Measurements from ENCODE around the gene FMN1.
A peak's percentile ranks its signal among the peaks of the same experiment; 100 is the strongest.
"Not testable (repeated sequence)": the region's sequence is repeated elsewhere in the genome, so short reads cannot be mapped to it uniquely, and the experiment has no call there.

The FMN1 gene

DNA sequence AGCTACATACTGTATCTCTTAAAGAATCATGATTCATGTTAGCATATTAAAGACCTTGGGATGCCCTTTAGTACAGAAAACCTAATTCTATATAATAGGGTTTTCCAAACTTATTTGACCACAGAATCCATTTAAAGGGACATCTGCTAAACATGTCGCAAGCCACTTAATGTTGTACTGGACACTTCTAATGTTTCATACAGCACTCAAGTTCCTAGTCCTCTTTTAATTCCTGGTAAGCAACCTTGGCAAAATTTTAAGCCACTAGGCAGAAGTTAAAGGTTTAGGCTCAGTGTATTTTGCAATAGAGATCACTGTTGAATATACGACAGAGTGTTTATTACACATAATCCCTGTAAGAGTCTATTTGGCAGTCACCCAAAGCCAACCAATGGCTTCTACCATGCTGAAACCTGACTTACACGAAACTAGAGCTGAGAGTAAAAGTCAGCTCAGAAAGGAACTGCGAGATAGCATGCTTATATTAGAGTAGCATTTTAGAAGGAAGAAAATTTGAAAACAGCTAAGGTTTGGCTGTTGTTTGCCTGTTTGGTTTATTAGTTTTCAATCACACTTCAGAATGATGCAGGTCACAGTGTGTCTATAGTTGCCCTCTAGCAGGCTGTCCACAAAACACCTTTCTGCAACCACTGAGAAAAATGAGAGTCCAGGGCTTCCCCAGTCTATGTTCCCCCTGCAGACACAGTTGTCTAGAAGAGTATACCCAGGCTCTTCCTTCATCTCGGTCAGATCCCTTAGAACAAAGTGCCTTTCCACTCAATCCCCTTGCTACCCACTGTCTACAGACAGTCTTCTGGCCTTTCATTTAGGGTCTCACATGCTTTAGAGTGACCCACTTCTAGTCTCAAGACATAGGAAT is 104.4 kb downstream of the FMN1 start:
- DNase-seq (ENCODE audit: low spot score) = no peak

DNA sequence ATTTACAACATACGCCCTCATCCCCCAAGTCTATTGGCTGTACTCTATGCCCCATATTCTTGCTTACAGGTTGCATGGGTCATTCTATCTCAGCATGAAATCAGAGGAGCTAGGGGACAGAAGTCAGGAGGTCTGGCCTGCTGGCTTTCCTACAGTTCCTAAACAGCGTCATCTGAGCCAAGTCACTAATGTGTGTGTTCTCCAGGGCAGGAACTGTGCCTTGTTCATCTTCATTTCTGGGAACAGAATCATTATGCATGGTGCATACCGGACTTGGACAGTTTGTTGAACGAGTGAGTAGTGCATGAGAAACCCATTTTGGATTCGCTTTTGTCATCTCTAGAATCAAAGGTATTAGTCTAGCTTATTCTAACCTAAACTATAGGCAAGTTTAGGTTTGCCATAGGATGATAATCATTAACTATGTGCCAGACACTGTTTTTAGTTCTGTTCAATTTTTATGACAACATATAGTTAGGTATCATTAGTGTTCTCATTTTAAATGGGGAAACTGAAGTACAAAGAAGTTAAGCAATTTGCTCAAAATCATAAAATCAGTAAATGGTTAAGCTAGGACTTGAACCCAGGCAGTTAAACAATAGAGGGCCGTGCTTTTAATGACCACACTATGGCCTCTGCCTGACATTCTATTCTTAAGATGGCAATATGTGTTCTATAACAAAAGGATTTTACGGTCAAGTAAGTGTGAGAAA is 105.2 kb downstream of the FMN1 start:
- DNase-seq (ENCODE audit: low spot score) = no peak

DNA sequence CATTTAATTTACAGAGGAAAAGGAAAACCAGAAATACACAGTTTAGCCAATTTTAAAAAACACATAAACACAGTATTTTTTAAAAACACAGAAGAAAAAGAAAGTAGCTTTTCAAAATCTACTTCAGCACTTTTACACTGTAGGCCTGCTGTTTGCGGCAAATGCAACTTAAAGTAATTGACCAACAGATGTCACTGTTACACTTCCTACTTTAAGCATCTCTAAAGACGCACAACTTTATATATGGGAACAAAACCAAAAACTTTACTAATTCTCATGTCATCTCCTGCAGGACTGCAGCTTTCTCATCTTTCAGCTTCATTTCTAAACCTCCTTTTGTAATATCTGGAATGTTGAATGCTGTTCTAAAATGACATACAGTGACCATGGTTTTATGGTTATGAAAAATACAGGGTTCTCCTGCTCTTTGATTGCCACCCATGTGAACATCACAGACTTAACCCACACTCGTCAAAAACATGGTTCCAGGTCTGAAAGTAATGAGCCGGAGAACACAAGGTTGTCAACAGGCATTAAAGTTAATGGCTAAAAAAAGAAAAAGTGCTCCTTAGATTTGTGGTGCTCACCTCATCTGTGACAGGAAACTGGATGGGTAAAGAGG is 107.9 kb downstream of the FMN1 start:
- peak; percentile 39 for DNase-seq (ENCODE audit: low spot score)

DNA sequence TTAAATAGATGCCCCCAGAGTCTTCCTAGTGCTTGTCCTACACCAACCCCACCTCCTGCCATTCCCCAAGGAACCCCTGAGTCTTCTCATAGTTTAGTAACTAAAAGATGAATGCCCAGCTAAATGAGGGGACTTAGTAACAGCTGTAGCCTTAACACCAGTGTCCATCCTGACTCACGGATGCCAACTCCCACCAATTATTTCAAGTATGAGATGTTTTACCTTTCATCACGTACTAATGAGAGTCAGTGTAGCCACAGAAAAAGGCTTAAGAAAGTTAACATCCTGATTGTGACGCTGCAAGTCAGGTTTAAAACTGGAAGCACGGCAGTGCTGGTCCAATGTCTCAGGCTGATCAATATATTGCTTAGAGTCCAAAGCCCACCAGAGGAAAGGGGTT is 109.9 kb downstream of the FMN1 start:
- no peak for DNase-seq (ENCODE audit: low spot score)

DNA sequence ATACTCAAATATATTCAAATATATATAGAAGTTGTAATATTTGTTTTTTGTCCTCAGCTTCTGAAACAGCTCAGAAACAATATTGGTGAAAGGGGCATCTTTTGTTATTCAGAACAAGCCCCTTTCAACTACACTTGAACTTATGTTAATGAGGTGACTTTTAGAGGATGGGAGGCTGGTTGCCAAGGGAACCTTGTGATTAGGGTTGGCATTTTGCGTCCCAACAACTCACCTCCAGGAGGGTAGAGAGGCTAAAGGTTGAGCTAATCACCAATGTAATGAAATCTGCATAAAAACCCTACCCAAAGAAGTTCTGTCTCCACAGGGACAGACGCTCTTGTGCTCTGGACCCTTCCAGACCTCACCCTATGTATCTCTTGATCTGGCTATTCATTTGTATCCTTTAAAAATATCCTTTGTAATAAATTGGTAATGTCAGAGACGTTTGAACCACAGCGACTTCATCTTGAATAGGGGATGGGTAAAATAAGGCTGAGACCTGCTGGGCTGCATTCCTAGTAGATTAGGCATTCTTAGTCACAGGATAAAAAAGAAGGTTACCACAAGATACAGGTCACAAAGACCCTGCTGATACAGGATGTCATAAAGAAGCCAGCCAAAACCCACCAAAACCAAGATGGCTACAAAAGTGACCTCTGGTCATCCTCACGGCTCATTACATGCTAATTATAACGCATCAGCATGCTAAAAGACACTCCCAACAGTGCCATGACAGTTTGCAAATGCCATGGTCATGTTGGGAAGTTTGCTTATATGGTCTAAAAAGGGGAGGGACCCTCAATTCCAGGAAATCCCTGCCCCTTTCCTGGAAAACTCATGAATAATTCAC is 111.1 kb downstream of the FMN1 start:
- no peak for DNase-seq (ENCODE audit: low spot score)

DNA sequence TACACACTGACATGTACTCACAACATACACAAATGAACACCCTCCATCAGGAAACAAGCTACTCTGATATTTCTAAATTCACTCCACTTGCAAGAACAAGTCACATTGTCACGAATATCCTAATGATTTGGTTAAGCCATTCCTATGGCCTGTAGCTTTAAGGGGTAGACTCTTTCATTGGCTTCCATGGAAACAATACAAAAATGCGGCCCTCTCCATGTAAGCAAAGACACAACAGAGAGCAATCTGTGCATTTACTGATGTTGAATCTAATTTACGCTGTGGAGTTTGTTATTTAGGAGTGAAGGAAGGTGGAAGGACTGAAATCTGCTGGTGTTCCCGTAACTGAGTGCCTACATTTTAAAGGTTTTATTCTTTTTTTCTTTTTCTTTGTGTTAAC is 114.5 kb downstream of the FMN1 start:
- DNase-seq (ENCODE audit: low spot score) = no peak

DNA sequence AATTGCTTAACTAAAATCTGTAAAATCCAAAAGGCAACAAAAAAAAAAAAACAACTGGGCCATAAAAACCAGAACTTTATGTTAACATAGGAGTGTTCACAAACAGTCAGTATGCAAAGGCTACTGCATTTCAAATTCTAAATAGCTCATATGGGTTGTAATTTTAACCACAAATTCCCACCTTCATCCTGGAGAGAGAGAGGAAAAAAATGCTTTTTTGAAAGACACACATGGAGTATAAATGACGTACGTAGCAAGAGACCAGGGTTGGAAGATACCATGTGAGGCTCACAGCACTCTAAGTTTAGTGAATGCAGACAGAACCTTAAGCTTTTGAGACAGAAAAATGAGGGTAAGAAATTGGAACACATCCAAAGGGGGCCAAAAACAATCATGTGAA is 115.9 kb downstream of the FMN1 start:
- DNase-seq (ENCODE audit: low spot score) = no peak

DNA sequence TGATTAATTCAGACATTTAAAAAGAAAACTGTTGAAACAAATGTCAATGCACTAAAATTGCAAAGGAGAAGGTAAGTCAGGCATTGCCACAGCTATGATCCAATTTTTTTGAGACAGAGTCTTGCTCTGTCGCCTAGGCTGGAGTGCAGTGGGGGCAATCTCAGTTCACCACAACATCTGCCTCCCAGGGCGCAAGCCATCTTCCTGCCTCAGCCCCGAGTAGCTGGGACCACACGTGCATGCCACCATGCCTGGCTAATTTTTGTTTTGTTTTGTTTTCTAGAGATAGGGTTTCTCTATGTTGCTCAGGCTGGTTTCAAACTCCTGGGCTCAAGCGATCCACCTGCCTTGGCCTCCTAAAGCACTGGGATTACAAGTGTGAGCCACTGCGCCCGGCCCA is 117.6 kb downstream of the FMN1 start:
- no peak for DNase-seq (ENCODE audit: low spot score)

DNA sequence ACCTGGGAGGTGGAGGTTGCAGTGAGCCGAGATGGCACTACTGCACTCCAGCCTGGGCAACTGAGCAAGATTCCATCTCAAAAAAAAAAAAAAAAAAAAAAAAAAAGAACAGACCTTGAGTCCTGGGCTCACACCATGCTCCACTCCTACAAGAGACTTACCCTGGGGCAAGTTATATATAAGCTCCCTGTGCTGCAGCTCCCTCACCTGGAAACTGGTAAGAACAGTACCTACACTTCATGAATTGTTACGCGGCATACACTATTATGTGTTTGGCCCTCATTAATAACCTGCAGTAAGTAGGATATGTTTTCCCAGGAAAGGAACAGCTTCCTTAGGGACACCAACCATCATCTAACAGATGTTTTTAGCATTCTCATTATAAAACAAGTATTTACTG is 119.6 kb downstream of the FMN1 start:
- DNase-seq (ENCODE audit: low spot score) = no peak

DNA sequence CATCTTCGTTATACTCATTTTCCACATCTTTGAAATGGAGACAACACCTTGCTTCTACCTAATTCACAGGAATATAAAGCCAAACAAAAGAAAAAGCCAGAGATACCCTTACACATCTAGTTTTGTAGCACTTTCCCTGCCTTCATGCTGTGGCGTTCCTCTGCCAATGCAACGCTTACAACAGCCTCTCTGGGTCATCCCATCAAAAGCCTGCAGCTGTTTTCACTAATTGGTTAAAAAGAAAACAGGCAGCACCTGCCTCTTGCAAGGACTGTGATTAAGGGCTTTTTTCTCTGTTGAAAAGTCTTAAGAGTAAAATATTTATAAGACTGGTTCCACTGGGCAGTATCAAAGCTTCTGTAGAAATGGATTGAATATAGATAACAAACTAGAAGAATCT is 120.3 kb downstream of the FMN1 start:
- DNase-seq (ENCODE audit: low spot score) = no peak

DNA sequence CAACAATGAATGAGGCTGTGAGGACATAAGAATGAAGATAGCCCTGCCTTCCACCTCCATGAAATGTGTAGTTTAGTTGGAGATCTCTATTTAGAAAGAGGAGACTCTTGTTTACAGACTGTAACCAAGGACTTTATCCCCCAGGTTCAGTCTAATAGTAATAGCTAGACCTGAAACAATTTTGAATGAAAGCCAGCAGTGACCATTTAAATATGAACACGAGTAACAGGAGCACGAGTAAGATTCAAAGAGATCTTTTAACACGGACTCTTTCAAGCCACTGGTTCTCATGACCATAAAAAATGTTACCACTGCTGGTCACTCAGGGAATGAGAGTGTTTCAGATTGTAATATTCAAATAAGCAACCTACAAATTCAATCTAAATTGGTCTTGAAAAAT is 123.1 kb downstream of the FMN1 start:
- no peak for DNase-seq (ENCODE audit: low spot score)

DNA sequence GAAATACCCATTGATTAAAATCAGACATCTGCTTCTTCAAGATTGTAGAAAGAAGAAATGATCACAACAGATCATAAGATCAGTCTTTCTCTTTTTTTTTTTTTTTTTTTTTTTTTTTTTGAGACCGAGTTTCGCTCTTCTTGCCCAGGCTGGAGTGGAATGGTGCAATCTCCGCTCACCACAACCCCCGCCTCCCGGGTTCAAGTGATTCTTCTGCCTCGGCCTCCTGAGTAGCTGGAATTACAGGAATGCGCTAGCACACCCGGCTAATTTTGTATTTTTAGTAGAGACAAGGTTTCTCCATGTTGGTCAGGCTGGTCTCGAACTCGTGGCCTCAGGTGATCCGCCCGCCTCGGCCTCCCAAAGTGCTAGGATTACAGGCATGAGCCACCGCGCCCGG is 124.6 kb downstream of the FMN1 start:
- not testable (repeated sequence) for DNase-seq (ENCODE audit: low spot score)

DNA sequence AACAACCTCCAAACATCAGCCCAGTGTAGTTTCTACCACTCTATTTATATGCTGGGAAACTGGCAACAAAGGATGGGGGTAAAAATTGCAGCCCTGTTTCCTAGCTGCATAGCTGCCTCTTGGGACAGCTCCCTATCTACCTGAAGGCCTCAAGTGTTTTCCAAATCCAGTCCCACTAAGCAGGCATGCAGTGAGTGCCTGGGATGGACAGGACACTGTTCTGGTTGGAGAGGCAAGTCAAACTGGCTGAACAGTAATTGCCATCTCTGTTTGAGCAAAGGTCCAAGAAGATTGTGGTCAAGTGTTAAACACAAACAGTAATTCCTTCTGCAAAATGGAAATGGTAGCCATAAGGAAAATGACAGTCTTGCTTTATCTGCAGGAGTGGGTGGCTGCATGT is 125.4 kb downstream of the FMN1 start:
- DNase-seq (ENCODE audit: low spot score) = no peak

DNA sequence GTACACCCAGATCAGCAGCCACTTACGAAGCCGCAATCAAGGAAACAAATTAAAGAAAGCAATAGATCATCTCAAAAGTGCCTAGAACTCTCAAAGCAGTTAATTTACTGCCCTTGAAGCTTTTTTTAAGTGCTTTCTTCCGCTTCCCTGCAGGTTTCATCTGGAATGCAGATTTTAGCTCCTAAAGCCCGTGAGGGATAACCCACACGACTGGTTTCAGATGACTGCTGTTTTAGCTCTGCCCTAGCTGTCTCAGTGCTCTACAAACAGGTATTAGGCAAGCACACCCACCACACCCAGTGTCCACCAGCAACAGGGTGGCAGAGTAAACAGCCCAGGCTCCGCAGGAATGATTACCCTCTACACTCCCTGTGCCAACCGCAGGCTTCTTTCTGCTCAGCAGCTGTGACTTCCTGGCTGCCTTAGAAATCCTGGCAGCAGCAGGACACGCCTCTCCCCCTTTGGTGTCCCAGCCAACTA is 126.0 kb downstream of the FMN1 start:
- no peak for DNase-seq (ENCODE audit: low spot score)

DNA sequence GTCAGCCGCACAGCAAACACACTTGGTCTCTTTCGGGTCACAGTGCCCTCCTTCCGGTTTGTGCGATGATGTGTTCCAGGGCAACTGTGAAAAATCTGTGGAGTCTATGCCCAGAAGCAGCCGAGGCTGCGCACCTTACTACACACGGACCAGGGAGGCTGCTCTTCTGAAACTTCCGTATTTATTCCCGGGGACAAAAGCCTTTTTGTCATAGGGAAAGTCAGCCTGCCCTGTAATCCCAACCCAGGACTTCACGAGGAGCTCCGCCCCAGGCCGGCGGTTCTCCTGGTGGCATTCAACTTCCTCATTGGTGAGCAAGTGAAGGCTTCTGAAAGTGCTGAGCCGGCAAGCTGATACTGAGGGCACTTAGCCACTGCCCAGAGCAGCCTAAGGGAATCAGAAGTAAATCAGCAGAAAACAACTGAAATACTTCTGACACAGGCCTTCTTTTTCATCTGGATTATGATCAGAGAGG is 126.5 kb downstream of the FMN1 start:
- peak; percentile 60 for DNase-seq (ENCODE audit: low spot score)

DNA sequence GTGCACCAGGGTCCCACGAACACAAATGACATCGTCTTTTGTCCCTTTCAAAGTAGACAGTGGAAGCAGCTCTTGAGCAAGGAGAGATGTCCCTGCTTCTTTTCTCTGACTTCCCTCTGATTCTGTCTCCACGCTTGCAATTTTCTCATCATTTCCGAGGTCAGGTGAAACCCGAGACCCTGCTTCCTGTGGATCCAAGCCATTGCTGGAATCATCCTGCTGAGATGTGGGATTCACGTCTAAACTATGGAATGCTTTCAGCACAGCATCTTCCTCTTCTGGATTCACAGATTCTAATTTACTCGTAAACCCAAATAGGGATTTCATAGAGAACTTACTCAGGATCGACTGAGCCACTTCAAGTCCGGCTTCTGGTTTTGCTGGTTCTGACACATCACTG is 127.1 kb downstream of the FMN1 start:
- no peak for DNase-seq (ENCODE audit: low spot score)

DNA sequence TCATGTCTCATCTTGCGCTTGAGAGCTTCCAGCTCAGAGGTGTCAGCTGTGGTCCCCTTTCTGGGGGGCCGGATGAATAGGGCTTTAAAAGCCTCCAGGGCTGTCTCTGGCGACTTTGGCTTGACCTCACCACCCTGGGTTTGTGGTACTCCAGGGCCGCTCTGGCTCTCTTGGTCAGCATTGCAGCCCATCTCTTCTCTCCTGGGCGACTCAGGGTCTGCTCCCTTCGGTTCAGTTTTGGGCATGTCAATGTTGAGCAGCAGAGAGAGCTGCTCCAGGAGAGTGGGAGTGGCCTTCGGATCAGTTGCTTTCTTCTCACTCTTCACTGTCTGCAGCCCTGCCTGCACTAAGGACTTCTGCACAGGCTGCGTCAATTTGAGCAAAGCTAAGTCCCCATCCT is 127.9 kb downstream of the FMN1 start:
- no peak for DNase-seq (ENCODE audit: low spot score)

DNA sequence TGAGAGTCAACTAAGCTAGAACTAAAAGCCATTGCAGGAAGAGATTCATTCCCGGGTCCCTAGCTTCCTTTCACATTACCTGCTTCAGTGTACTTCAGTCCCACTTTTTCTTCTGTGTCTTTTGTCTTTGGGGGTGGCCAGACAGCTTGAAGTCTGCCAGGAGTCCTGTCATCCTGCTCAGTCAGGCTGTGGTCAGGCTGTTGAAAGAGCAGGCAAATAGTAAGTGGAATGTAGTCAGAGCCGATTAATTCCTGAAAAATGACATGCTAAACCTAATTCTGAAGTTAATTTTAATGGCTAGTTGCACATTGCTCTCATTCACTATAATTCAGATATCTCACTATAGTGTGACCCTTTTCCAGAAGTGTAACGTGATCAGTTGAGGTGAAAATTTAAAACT is 129.6 kb downstream of the FMN1 start:
- DNase-seq (ENCODE audit: low spot score) = no peak

DNA sequence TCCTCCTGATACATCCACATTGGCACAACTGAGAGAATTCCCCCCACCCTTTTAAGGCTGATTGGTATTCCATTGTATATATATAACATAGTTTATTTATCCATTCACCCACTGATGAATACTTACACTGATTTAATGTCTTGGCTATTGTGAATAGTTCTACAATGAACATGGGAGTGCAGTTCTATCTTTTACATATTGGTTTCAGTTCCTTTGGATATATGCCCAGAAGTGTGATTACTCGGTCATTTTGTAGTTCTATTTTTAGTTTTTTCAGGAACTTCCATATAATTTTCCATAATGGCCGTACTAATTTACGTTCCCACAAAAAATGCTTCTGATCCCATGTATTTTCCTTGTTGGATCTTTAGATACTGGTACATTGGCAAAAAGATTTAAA is 135.3 kb downstream of the FMN1 start:
- no peak for DNase-seq (ENCODE audit: low spot score)

DNA sequence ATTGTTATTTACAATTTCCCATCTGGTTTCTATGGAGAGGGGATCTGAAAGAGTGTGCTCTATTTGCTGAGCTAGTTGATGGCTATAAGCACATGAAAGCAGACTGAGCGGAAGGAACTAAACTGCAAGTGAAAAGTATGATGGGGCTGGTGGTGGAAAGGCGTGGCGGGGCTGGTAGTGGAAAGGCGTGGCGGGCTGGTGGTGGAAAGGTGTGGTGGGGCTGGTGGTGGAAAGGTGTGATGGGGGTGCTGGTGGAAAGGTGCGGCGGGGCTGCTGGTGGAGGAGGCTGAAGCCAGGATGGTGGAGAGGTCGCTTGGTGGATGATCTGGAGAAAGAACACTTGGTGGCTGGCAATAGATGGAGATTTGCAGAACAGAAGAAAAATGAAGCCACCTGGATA is 136.7 kb downstream of the FMN1 start:
- no peak for DNase-seq (ENCODE audit: low spot score)

DNA sequence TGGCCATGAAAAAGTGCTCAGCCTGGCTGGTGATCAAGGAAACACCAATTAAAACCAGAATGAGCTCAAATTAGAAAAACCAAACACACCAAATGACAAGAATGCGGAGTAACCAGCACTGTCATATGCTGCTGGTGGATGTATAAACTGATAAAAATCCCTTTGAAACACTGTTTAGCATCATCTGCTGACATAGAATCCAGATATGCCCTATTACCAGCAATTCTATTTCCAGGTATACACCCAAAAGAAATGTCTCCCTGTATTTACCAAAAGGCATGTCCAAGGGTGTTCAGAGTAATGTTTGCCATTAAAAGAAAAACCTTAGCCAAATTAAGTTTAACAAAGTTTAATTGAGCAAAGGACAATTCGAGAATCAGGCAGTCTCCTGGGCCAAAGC is 138.6 kb downstream of the FMN1 start:
- DNase-seq (ENCODE audit: low spot score) = no peak

DNA sequence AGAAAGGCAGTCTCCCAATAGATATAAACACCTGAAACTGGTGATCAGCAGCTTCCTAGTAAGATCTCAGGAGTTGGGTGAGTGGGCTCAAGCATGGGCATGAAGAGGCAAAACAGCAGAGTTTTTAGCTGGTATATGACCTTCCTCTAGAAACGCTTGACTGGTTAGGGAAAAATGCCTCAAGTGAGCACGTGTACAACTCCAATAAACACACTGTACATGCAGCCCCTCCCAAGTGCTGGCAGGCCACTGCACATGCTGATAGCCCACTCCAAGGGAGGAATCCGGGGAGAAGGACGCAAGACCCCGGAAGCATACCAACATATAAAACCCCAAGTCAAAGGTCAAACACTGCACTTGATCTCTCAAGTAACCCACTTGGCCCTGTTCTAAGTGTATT is 143.0 kb downstream of the FMN1 start:
- DNase-seq (ENCODE audit: low spot score) = no peak
